ENCODE results near the gene FTO. TPM values are rescaled to one million over a fixed set of nuclear protein-coding genes. Genes with fewer than 3 reads are reported as not detected.

Gene FTO
- total and polyA plus RNA-seq, 2 of the 8 experiments (the other 6 are each of a cell fraction or from before 2014, with no cell fraction given), result 34.5 to 59.8 TPM

- POLR2A ChIA-PET (ENCODE audit: partially characterized antibody), result no interaction called here
- DNase-seq (ENCODE audit: low read depth in 1 of 2, low spot score in 2 of 2) (no peak), FAIRE-seq (no peak)
- Histone ChIP-seq H3K27me3 (replicated peaks in 1 of 4; ENCODE audit: control insufficient read depth in 3 of 4, extremely low read depth in 1 of 4, insufficient read depth in 3 of 4, low read length in 3 of 4) (no peaks in the 10 kb centered on the region), H4K8ac (ENCODE audit: extremely low read depth, insufficient read depth, low read length) (no peak overlapping the region), H3K4me3 (ENCODE audit: extremely low read depth in 1 of 4, insufficient read depth in 2 of 4, low read depth in 3 of 4, low read length in 4 of 4) (no peak overlapping the region), H2BK12ac (ENCODE audit: low read depth, low read length) (no peak overlapping the region), H3K4me2 (ENCODE audit: insufficient read depth in 1 of 2, low read depth in 2 of 2, low read length in 2 of 2) (no peak overlapping the region), H3K4me1 (replicated peaks in 1 of 4; ENCODE audit: control insufficient read depth in 3 of 4, insufficient read depth in 4 of 4, low read length in 3 of 4) (peaks cover 0 to 7% (median 2%) of the 10 kb centered on the region in 4 experiments; a peak in 6 of 7 replicates), H2AK5ac (ENCODE audit: low read depth, low read length) (no peak overlapping the region), H3K4ac (replicated peaks; ENCODE audit: insufficient read length, low read depth, low read length) (no peak overlapping the region), H2BK5ac (ENCODE audit: low read depth, low read length) (no peak overlapping the region), H3K36me3 (ENCODE audit: control insufficient read depth in 2 of 4, insufficient read depth in 4 of 4, low read length in 3 of 4) (no peaks in the 10 kb centered on the region), H3K79me2 (ENCODE audit: control insufficient read depth in 1 of 2, insufficient read depth in 2 of 2, low read length in 2 of 2) (peaks cover 0 to 20% of the 10 kb centered on the region in 2 experiments; a peak in 2 of 4 replicates), H3K18ac (ENCODE audit: extremely low read depth, low read length) (no peak overlapping the region), H3K14ac (ENCODE audit: insufficient read length) (no peak overlapping the region), H3K23ac (ENCODE audit: insufficient read length) (no peak overlapping the region), H3K9ac (replicated peaks in 1 of 4; ENCODE audit: extremely low read depth in 1 of 4, low read depth in 3 of 4, low read length in 3 of 4) (no peak overlapping the region), H3K23me2 (ENCODE audit: low read depth, low read length) (no peaks in the 10 kb centered on the region), H2BK15ac (ENCODE audit: low read length) (no peak overlapping the region), H2AFZ (ENCODE audit: low read length) (no peak overlapping the region), H3K79me1 (ENCODE audit: low read depth, low read length) (no peaks in the 10 kb centered on the region; the same call in 1 of the 2 replicates), H3K27ac (ENCODE audit: low read depth, low read length) (no peak overlapping the region), H2BK120ac (replicated peaks; ENCODE audit: low read depth, low read length) (no peak overlapping the region), H3K56ac (replicated peaks; ENCODE audit: insufficient read length, low read depth, low read length) (no peak overlapping the region), H4K91ac (replicated peaks; ENCODE audit: insufficient read length, low read length) (no peak overlapping the region), H4K20me1 (replicated peaks in 1 of 2; ENCODE audit: control insufficient read depth in 1 of 2, insufficient read depth in 2 of 2, low read length in 2 of 2) (no peaks in the 10 kb centered on the region), H4K5ac (ENCODE audit: insufficient read length, low read depth, low read length) (no peak overlapping the region), H3K9me3 (ENCODE audit: insufficient read depth in 2 of 2, low read depth in 1 of 2, low read length in 1 of 2) (no peaks in the 10 kb centered on the region), H2BK20ac (ENCODE audit: low read length) (no peak overlapping the region)
- CTCF ChIA-PET (ENCODE audit: partially characterized antibody), result interaction anchor here (0.6 to 5.5 kb wide), 17 partner anchors 9 to 177 kb away, joined by 3 to 48 read pairs (median 5); no protein-coding TSS in a partner anchor
- 76% methylated on average over 3 of the region's 3 CpGs; no CpG with 5 or more reads in 1 of the 2 experiments for WGBS, 2 experiments (ENCODE audit: extremely low coverage in 1 of 2, insufficient coverage in 1 of 2, insufficient read length in 1 of 2, insufficient replicate concordance in 2 of 2, low coverage in 1 of 2, low lambda C conversion rate in 2 of 2, missing lambda C conversion rate in 1 of 2)
- TF ChIP-seq, protein P1, sequence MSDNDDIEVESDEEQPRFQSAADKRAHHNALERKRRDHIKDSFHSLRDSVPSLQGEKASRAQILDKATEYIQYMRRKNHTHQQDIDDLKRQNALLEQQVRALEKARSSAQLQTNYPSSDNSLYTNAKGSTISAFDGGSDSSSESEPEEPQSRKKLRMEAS (IDR thresholded peaks at IDR 0.05), result no peak
- TF ChIP-seq CTBP2 (IDR thresholded peaks at IDR 0.05; ENCODE audit: borderline replicate concordance, insufficient read depth, insufficient read length, low read length), result no peak
- TF ChIP-seq SP2 (IDR thresholded peaks at IDR 0.05; ENCODE audit: low read length), result no peak
- TF ChIP-seq KDM1A (IDR thresholded peaks at IDR 0.05; ENCODE audit: borderline replicate concordance, low read length), result no peak
- TF ChIP-seq POLR2AphosphoS5 (IDR thresholded peaks at IDR 0.05; ENCODE audit: low read depth, low read length), result no peak
- no peak for TF ChIP-seq SAP30 (IDR thresholded peaks at IDR 0.05; ENCODE audit: insufficient read depth, insufficient replicate concordance, low read length)
- no peak for TF ChIP-seq SIX5 (IDR thresholded peaks at IDR 0.05; ENCODE audit: low read depth, low read length)
- TF ChIP-seq TAF1 (IDR thresholded peaks at IDR 0.05; ENCODE audit: low read depth, low read length), result no peak
- TF ChIP-seq, protein P2, sequence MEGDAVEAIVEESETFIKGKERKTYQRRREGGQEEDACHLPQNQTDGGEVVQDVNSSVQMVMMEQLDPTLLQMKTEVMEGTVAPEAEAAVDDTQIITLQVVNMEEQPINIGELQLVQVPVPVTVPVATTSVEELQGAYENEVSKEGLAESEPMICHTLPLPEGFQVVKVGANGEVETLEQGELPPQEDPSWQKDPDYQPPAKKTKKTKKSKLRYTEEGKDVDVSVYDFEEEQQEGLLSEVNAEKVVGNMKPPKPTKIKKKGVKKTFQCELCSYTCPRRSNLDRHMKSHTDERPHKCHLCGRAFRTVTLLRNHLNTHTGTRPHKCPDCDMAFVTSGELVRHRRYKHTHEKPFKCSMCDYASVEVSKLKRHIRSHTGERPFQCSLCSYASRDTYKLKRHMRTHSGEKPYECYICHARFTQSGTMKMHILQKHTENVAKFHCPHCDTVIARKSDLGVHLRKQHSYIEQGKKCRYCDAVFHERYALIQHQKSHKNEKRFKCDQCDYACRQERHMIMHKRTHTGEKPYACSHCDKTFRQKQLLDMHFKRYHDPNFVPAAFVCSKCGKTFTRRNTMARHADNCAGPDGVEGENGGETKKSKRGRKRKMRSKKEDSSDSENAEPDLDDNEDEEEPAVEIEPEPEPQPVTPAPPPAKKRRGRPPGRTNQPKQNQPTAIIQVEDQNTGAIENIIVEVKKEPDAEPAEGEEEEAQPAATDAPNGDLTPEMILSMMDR (IDR thresholded peaks at IDR 0.05; ENCODE audit: control extremely low read depth in 1 of 3, insufficient read depth in 1 of 3, low read depth in 1 of 3, low read length in 3 of 3), result no peak
- TF ChIP-seq, protein P3, sequence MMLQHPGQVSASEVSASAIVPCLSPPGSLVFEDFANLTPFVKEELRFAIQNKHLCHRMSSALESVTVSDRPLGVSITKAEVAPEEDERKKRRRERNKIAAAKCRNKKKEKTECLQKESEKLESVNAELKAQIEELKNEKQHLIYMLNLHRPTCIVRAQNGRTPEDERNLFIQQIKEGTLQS (IDR thresholded peaks at IDR 0.05; ENCODE audit: insufficient read depth, low read depth, low read length), result no peak
Measured at GRCh38 chr16:53744449-53744848, 40.5 kb downstream of the FTO start.

Measured in H1 (cell line).